Mesenchymal stem cell (in vitro differentiated cells and primary cell): Measurements from ENCODE around the gene KLK1.

ENCODE experiments used
- DNase-seq: peaks from one replicate; pipeline ENCODE4 v3.0.0-alpha.2; 2013
- H2AFZ ChIP-seq: one replicate; pipeline ENCODE4 v1.6.1; 2013; ENCODE audit warnings: low read depth, mild to moderate bottlenecking, control low read depth, inconsistent platforms, low read length, moderate library complexity
- H2AK5ac ChIP-seq: 2 replicates; pipeline ENCODE4 v1.6.1; 2013; ENCODE audit warnings: low read length, moderate library complexity, mild to moderate bottlenecking, inconsistent platforms; ENCODE audit not compliant: severe bottlenecking
- H2BK120ac ChIP-seq: one replicate; pipeline ENCODE4 v1.6.1; 2013; ENCODE audit warnings: low read depth, mild to moderate bottlenecking, inconsistent platforms, low read length, moderate library complexity
- H2BK12ac ChIP-seq, 2 experiments: one replicate each; pipeline ENCODE4 v1.6.1; 2013; ENCODE audit warnings: inconsistent platforms in 2 of 2, low read length in 2 of 2, mild to moderate bottlenecking in 2 of 2, moderate library complexity in 2 of 2, control low read depth in 1 of 2
- H2BK15ac ChIP-seq: one replicate; pipeline ENCODE4 v1.6.1; 2013; ENCODE audit warnings: mild to moderate bottlenecking, low read depth, inconsistent platforms; ENCODE audit not compliant: poor library complexity, severe bottlenecking
- H2BK5ac ChIP-seq: 2 replicates; pipeline ENCODE4 v1.6.1; 2013; ENCODE audit warnings: low read depth, mild to moderate bottlenecking, low read length, control low read depth, inconsistent platforms; ENCODE audit not compliant: poor library complexity, severe bottlenecking
- H3K14ac ChIP-seq, 2 experiments: one replicate each; pipeline ENCODE4 v1.6.1; 2013; ENCODE audit warnings: inconsistent platforms in 2 of 2, low read length in 2 of 2, control low read depth in 1 of 2, mild to moderate bottlenecking in 1 of 2, moderate library complexity in 1 of 2
- H3K18ac ChIP-seq, 2 experiments: one replicate each; pipeline ENCODE4 v1.6.1; 2013; ENCODE audit warnings: inconsistent platforms in 2 of 2, low read length in 2 of 2, control low read depth in 1 of 2, low read depth in 1 of 2, mild to moderate bottlenecking in 1 of 2
- H3K23ac ChIP-seq, 2 experiments: one replicate each; pipeline ENCODE4 v1.6.1; 2013; ENCODE audit warnings: inconsistent platforms in 2 of 2, low read length in 2 of 2, mild to moderate bottlenecking in 2 of 2, moderate library complexity in 2 of 2, control low read depth in 1 of 2
- H3K27ac ChIP-seq: 2 replicates; pipeline ENCODE4 v1.5.1; 2013; ENCODE audit warnings: mild to moderate bottlenecking, moderate library complexity, low read length, control low read depth, inconsistent platforms; ENCODE audit not compliant: poor library complexity, severe bottlenecking
- H3K27me3 ChIP-seq, 2 experiments: 2 replicates each; pipeline versions ENCODE4 v1.6.1 to v1.7.0; 2013; ENCODE audit warnings: low read length in 2 of 2, mild to moderate bottlenecking in 2 of 2, moderate library complexity in 2 of 2, control low read depth in 1 of 2, inconsistent platforms in 1 of 2; ENCODE audit not compliant: control insufficient read depth in 1 of 2, insufficient read depth in 1 of 2
- H3K36me3 ChIP-seq, 2 experiments: 2 replicates each; pipeline versions ENCODE4 v1.6.1 to v1.7.0; 2013; ENCODE audit warnings: low read length in 2 of 2, control low read depth in 1 of 2, inconsistent platforms in 1 of 2, low read depth in 1 of 2, mild to moderate bottlenecking in 1 of 2; ENCODE audit not compliant: insufficient read depth in 2 of 2, control insufficient read depth in 1 of 2
- H3K4ac ChIP-seq, 2 experiments: one replicate each; pipeline ENCODE4 v1.6.1; 2013; ENCODE audit warnings: inconsistent platforms in 2 of 2, low read length in 2 of 2, mild to moderate bottlenecking in 2 of 2, moderate library complexity in 2 of 2, control low read depth in 1 of 2, low read depth in 1 of 2
- H3K4me1 ChIP-seq: 2 replicates; pipeline ENCODE4 v1.6.1; 2013; ENCODE audit warnings: low read depth, low read length, control low read depth; ENCODE audit not compliant: control insufficient read depth, insufficient read depth
- H3K4me2 ChIP-seq: 2 replicates; pipeline ENCODE4 v1.6.1; 2013; ENCODE audit warnings: low read length, mild to moderate bottlenecking, inconsistent platforms; ENCODE audit not compliant: poor library complexity, severe bottlenecking
- H3K4me3 ChIP-seq, 2 experiments: 2 replicates each; pipeline versions ENCODE4 v1.5.1 to v1.7.0; 2013; ENCODE audit warnings: low read length in 2 of 2, mild to moderate bottlenecking in 2 of 2, control low read depth in 1 of 2, low read depth in 1 of 2; ENCODE audit not compliant: insufficient read depth in 1 of 2
- H3K79me1 ChIP-seq: replicated peaks from 2 replicates; pipeline ENCODE4 v1.6.1; 2013; ENCODE audit warnings: mild to moderate bottlenecking, control low read depth, low read length, inconsistent platforms; ENCODE audit not compliant: poor library complexity, severe bottlenecking
- H3K9ac ChIP-seq: 2 replicates; pipeline ENCODE4 v1.7.0; 2013; ENCODE audit warnings: mild to moderate bottlenecking, low read length, moderate library complexity
- H3K9me3 ChIP-seq: 2 replicates; pipeline ENCODE4 v1.7.0; 2013; ENCODE audit warnings: mild to moderate bottlenecking, low read length; ENCODE audit not compliant: control insufficient read depth
- H4K8ac ChIP-seq: one replicate; pipeline ENCODE4 v1.6.1; 2013; ENCODE audit warnings: inconsistent platforms, mild to moderate bottlenecking, low read length, moderate library complexity
- H4K91ac ChIP-seq: one replicate; pipeline ENCODE4 v1.6.1; 2013; ENCODE audit warnings: mild to moderate bottlenecking, low read length, inconsistent platforms
- WGBS: methylation state at CpG from one replicate; pipeline ENCODE4 v1.1.7; 2013; ENCODE audit warnings: mixed read lengths; 5-methylcytosine and 5-hydroxymethylcytosine counted together

KLK1 gene

DNA sequence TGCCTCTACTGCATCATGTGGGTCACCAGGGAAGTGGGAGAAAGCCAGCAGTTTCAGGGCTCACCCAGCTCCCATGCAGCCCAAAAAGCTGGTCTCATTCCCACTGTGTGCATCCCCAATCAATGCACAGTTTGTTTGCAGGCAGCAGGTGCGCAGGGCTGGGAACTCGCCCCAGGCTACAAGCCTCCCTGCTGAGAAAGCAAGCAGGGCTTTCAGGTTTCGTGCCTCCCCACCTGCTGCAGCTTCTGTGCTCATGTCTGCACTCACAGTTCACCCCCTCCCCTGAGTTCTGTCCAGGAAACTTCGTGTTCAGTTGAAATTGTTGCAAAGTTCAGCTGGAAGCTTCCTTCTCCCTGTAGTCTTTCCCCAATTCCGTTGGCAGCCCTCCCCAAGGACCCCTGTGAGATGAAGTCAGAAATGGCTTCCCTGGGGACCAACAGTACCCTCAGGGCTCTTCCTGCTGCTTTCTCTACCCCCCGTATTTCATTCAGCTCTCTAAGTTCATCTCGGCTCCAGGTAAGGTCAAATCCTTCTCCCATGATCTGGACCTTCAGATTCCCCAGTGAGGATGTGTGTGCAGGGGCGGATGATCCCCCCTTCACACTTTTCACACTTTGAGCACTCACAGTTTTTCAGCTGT is 20.8 kb upstream of the KLK1 start:
- 61% methylated on average over 8 of the region's 8 CpGs for WGBS
- no peak overlapping the region for H3K4me2 ChIP-seq
- H3K79me1 ChIP-seq: no peaks in the 10 kb centered on the region
- no peak overlapping the region for H2AK5ac ChIP-seq
- H4K91ac ChIP-seq: no peak overlapping the region
- H3K4me3 ChIP-seq: no peak overlapping the region
- no peak overlapping the region for H3K23ac ChIP-seq
- no peak overlapping the region for H2AFZ ChIP-seq
- H3K9ac ChIP-seq: no peak overlapping the region
- no peak overlapping the region for H2BK5ac ChIP-seq
- H3K36me3 ChIP-seq: no peaks in the 10 kb centered on the region
- no peaks in the 10 kb centered on the region for H3K4me1 ChIP-seq
- H2BK120ac ChIP-seq: no peak overlapping the region
- H3K14ac ChIP-seq: no peak overlapping the region
- peaks cover 0 to 7% of the 10 kb centered on the region in 2 experiments for H3K27me3 ChIP-seq
- no peak for DNase-seq
- H2BK12ac ChIP-seq: no peak overlapping the region
- H3K27ac ChIP-seq: no peak overlapping the region
- no peak overlapping the region for H2BK15ac ChIP-seq
- no peaks in the 10 kb centered on the region for H3K9me3 ChIP-seq
- no peak overlapping the region for H3K18ac ChIP-seq
- H4K8ac ChIP-seq: no peak overlapping the region
- no peak overlapping the region for H3K4ac ChIP-seq

DNA sequence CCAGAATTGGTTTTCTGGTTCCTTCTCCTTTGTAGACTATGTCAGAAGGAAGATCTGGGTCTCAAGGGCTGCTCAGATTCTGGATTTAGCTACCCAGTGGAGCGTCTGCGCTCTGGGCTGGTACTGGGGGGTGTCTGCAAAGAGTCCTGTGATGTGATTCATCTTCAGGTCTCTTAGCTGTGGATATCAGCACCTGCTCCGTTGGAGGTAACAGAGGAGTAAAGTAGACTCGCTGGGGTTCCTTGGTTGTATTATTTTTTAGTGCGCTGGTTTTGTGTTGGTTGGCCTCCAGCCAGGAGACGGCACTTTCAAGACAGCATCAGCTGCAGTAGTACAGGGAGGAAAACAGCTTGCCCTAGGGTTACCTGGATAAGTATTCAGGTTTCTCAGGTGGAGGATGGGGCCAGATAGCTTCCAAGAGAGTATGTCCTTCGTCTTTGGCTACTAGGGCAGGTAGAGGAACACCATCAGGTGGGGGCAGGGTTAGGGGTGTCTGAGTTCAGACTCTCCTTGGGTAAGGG is 20.2 kb upstream of the KLK1 start:
- no peak for DNase-seq
- 48% methylated on average over 7 of the region's 7 CpGs for WGBS

DNA sequence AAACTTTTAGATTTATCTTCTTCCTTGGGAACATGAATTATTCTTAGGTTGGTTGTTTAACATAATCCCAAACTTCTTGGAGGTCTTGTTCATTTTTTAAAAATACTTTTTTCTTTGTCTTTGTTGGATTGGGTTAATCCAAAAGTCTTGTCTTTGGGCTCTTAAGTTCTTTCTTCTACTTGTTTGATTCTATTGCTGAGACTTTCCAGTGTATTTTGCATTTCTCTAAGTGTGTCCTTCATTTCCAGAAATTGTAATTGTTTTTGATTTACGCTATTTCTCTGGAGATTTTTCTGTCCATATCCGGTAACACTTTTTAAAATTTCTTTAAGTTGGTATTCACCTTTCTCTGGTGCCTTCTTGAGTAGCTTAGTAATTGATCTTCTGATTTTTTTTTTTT is 19.6 kb upstream of the KLK1 start:
- H2AK5ac ChIP-seq: no peak overlapping the region
- no peak overlapping the region for H3K23ac ChIP-seq
- H3K4me3 ChIP-seq: no peak overlapping the region
- H3K9me3 ChIP-seq: no peaks in the 10 kb centered on the region
- H3K4me2 ChIP-seq: no peak overlapping the region
- no peak overlapping the region for H3K27ac ChIP-seq
- H3K79me1 ChIP-seq: no peaks in the 10 kb centered on the region
- no peak overlapping the region for H4K91ac ChIP-seq
- peaks cover 0 to 6% of the 10 kb centered on the region in 2 experiments for H3K27me3 ChIP-seq
- H3K14ac ChIP-seq: no peak overlapping the region
- no peak overlapping the region for H4K8ac ChIP-seq
- no peaks in the 10 kb centered on the region for H3K36me3 ChIP-seq
- H2BK15ac ChIP-seq: no peak overlapping the region
- H2BK120ac ChIP-seq: no peak overlapping the region
- H2BK12ac ChIP-seq: no peak overlapping the region
- no peak overlapping the region for H3K18ac ChIP-seq
- no peaks in the 10 kb centered on the region for H3K4me1 ChIP-seq
- H2BK5ac ChIP-seq: no peak overlapping the region
- H3K9ac ChIP-seq: no peak overlapping the region
- DNase-seq: no peak
- WGBS: 93% methylated on average over 2 of the region's 2 CpGs
- H2AFZ ChIP-seq: no peak overlapping the region
- H3K4ac ChIP-seq: no peak overlapping the region

More for the DNA sequence above, 20.2 kb upstream of the KLK1 start:
- no peak overlapping the region for H3K27ac ChIP-seq
- H3K14ac ChIP-seq: no peak overlapping the region
- no peak overlapping the region for H4K91ac ChIP-seq
- no peak overlapping the region for H2BK15ac ChIP-seq
- H3K79me1 ChIP-seq: no peaks in the 10 kb centered on the region
- H3K36me3 ChIP-seq: no peaks in the 10 kb centered on the region
- no peak overlapping the region for H3K4me3 ChIP-seq
- H2BK120ac ChIP-seq: no peak overlapping the region
- H3K23ac ChIP-seq: no peak overlapping the region
- no peak overlapping the region for H3K4me2 ChIP-seq
- H3K27me3 ChIP-seq: peaks cover 0 to 10% of the 10 kb centered on the region in 2 experiments
- no peak overlapping the region for H3K4ac ChIP-seq
- no peak overlapping the region for H2AK5ac ChIP-seq
- no peak overlapping the region for H2AFZ ChIP-seq
- H2BK12ac ChIP-seq: no peak overlapping the region
- no peaks in the 10 kb centered on the region for H3K4me1 ChIP-seq
- H3K18ac ChIP-seq: no peak overlapping the region
- no peak overlapping the region for H2BK5ac ChIP-seq
- no peak overlapping the region for H3K9ac ChIP-seq
- H3K9me3 ChIP-seq: no peaks in the 10 kb centered on the region
- no peak overlapping the region for H4K8ac ChIP-seq

DNA sequence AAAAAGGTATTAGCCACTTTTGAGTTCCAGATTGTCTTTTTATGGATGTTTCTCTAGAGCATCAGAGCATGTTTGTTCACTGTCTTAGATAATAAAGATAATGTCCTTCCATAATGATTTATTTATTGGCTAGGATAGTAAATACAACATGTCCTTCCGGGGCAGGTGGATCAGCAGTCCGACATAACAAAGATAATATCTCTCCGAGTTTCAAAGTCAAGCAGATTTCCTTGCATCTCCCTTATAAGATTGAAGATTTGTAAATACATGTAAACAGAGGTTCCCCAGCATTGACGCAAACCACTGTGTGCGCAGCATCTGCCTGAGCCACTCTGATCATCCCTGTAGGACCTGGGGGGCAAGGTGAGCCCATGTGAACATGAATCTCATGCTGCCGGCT is 18.5 kb upstream of the KLK1 start:
- Histone ChIP-seq H3K36me3 (no peaks in the 10 kb centered on the region), H2BK5ac (no peak overlapping the region), H3K18ac (no peak overlapping the region), H3K4me3 (no peak overlapping the region), H3K79me1 (no peaks in the 10 kb centered on the region), H3K4me2 (no peak overlapping the region), H3K14ac (no peak overlapping the region), H2BK120ac (no peak overlapping the region), H3K9me3 (no peaks in the 10 kb centered on the region), H3K4ac (no peak overlapping the region), H2BK15ac (no peak overlapping the region), H4K8ac (no peak overlapping the region), H3K9ac (no peak overlapping the region), H3K27ac (no peak overlapping the region), H3K4me1 (no peaks in the 10 kb centered on the region), H4K91ac (no peak overlapping the region), H2AFZ (no peak overlapping the region), H2AK5ac (no peak overlapping the region), H2BK12ac (no peak overlapping the region), H3K23ac (no peak overlapping the region), H3K27me3 (peaks cover 0 to 12% of the 10 kb centered on the region in 2 experiments)
- WGBS: 79% methylated on average over 4 of the region's 6 CpGs
- DNase-seq: no peak
